ENCODE results near the gene C11orf52.
"Not testable (repeated sequence)": the region's sequence is repeated elsewhere in the genome, so short reads cannot be mapped to it uniquely, and the experiment has no call there.

The C11orf52 gene

DNA sequence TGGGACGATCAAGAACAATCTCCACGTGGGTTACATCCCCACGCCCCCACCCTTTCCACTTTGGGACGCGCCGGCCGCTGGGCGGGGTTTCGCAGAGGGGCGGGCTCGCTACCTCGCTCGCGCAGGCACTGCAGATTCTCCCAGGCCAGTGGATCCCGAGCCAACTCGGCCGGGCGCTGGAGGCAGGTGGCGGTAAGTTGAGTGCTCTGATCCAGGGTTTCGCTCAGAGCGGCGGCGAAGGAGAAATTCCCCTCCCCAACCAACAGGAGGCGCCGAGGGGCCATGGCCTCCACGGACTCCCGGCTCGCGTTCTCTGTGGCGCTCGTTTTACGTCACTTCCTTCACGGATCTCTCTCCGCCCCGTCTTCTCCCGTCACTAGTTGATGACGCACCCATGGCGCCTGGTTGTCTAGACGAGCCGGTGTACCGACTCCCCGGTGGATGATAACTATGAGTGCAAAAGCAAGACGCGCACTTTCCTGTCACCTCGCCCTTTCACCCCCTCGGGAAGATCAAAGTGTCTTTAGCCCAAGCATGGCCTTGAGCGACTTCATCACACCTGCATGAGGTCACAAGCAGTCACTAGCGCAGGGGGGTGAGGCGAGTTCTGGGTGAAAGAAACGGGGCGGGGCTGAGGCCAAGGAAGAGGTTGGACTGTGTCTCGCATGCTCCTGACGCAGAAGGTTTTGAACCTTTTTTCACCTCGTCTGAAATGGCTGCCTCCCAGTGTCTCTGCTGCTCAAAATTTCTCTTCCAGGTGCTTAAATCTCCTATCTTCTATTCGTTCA lies 39.7 kb upstream of the C11orf52 start, which contains the start of the genes CFAP68 and FDXACB1:
CFAP68 (plus strand) TSS at position 693 of the 788 bp plus-strand sequence; CDS start at position 713, 20 bp downstream.
FDXACB1 (minus strand) TSS at position 317 of the 788 bp plus-strand sequence; CDS start at position 284, 33 bp downstream.
- peak within 1 kb of the TSS; percentile 82 for H3K27ac ChIP-seq (ENCODE audit: low read depth, low read length)
- 0 out of 2 replicates have a peak, but pooled peaks cover 11% of the 10 kb centered on the region for H3K79me2 ChIP-seq (ENCODE audit: insufficient read depth, low read length)
- no peaks in the 10 kb centered on the region for H3K36me3 ChIP-seq (ENCODE audit: low read length)
- peak within 1 kb of the TSS; percentile 83 for H3K4me3 ChIP-seq (ENCODE audit: insufficient read depth, low read length, poor library complexity, severe bottlenecking)
- H4K20me1 ChIP-seq (ENCODE audit: low read depth, low read length) = no peaks in the 10 kb centered on the region
- TF ChIP-seq, protein P1, sequence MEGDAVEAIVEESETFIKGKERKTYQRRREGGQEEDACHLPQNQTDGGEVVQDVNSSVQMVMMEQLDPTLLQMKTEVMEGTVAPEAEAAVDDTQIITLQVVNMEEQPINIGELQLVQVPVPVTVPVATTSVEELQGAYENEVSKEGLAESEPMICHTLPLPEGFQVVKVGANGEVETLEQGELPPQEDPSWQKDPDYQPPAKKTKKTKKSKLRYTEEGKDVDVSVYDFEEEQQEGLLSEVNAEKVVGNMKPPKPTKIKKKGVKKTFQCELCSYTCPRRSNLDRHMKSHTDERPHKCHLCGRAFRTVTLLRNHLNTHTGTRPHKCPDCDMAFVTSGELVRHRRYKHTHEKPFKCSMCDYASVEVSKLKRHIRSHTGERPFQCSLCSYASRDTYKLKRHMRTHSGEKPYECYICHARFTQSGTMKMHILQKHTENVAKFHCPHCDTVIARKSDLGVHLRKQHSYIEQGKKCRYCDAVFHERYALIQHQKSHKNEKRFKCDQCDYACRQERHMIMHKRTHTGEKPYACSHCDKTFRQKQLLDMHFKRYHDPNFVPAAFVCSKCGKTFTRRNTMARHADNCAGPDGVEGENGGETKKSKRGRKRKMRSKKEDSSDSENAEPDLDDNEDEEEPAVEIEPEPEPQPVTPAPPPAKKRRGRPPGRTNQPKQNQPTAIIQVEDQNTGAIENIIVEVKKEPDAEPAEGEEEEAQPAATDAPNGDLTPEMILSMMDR (IDR thresholded peaks at IDR 0.05; ENCODE audit: insufficient read depth, low read length, poor library complexity, severe bottlenecking) = peak; percentile 93
- TF ChIP-seq EZH2phosphoT487 (conservative IDR thresholded peaks at IDR 0.05; ENCODE audit: low read length) = no peak
- H3K9ac ChIP-seq (ENCODE audit: low read length) = peak within 1 kb of the TSS; percentile 79
- peaks cover 4% of the 10 kb centered on the region for H3F3A ChIP-seq (ENCODE audit: insufficient read depth)
- no peaks in the 10 kb centered on the region for H3K27me3 ChIP-seq (ENCODE audit: low read length)
- no peaks in the 10 kb centered on the region for H3K9me3 ChIP-seq (ENCODE audit: insufficient read depth, low read length)
- H2AFZ ChIP-seq (ENCODE audit: low read depth, low read length, severe bottlenecking) = peak within 1 kb of the TSS; percentile 87
- peak within 1 kb of the TSS; percentile 95 for H3K4me2 ChIP-seq (ENCODE audit: low read depth, low read length, poor library complexity, severe bottlenecking)
- no peaks in the 10 kb centered on the region for H3K9me2 ChIP-seq (replicated peaks; ENCODE audit: insufficient read depth, low read length)

DNA sequence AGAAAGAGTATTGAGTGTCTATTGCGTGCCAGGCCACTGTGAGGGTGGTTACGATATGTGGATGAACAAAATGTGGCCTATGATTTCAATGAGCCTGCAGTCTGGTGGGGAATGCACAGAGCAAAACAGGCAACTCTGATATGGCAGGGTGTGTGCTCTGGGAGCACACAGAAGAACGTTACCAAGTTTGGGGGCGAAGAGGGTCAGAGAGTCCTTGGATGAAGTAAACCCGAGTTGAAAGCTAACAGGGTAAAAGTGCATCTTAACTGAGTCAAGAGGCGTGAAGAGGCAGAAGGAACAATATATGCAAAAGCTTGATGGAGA lies 39.1 kb upstream of the C11orf52 start:
- Histone ChIP-seq H4K20me1 (ENCODE audit: low read depth, low read length) (no peaks in the 10 kb centered on the region), H3K9me3 (ENCODE audit: insufficient read depth, low read length) (no peaks in the 10 kb centered on the region), H3K36me3 (ENCODE audit: low read length) (no peaks in the 10 kb centered on the region), H3K9me2 (replicated peaks; ENCODE audit: insufficient read depth, low read length) (no peaks in the 10 kb centered on the region), H3K4me2 (ENCODE audit: low read depth, low read length, poor library complexity, severe bottlenecking) (peak overlapping the region; percentile 95), H2AFZ (ENCODE audit: low read depth, low read length, severe bottlenecking) (peak overlapping the region; percentile 87), H3K27me3 (ENCODE audit: low read length) (no peaks in the 10 kb centered on the region), H3K4me3 (ENCODE audit: insufficient read depth, low read length, poor library complexity, severe bottlenecking) (peak overlapping the region; percentile 83), H3K27ac (ENCODE audit: low read depth, low read length) (peak overlapping the region; percentile 82), H3K79me2 (ENCODE audit: insufficient read depth, low read length) (0 out of 2 replicates have a peak, but pooled peaks cover 11% of the 10 kb centered on the region), H3F3A (ENCODE audit: insufficient read depth) (peaks cover 4% of the 10 kb centered on the region), H3K9ac (ENCODE audit: low read length) (peak overlapping the region; percentile 79)
- TF ChIP-seq, protein P1 (IDR thresholded peaks at IDR 0.05; ENCODE audit: insufficient read depth, low read length, poor library complexity, severe bottlenecking) = no peak
- TF ChIP-seq EZH2phosphoT487 (conservative IDR thresholded peaks at IDR 0.05; ENCODE audit: low read length) = no peak

DNA sequence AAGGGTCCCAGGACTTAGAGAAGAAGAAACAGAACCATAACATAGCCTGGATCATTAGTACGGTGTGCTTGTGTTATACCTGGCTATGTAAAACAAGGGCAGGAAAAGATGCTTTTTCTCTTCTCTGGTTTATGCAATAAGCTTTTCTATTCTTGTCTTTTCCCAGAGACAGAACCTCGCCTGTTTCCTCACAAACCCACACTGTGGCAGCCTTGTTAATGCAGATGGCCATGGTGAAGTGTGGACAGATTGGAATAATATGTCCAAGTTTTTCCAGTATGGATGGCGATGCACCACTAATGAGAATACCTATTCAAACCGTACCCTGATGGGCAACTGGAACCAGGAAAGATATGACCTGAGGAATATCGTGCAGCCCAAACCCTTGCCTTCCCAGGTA lies 36.5 kb upstream of the C11orf52 start:
- Histone ChIP-seq H4K20me1 (ENCODE audit: low read depth, low read length) (no peaks in the 10 kb centered on the region), H3K79me2 (ENCODE audit: insufficient read depth, low read length) (0 out of 2 replicates have a peak, but pooled peaks cover 11% of the 10 kb centered on the region), H3K9me3 (ENCODE audit: insufficient read depth, low read length) (no peaks in the 10 kb centered on the region), H2AFZ (ENCODE audit: low read depth, low read length, severe bottlenecking) (no peak overlapping the region), H3K27me3 (ENCODE audit: low read length) (no peaks in the 10 kb centered on the region), H3K36me3 (ENCODE audit: low read length) (no peaks in the 10 kb centered on the region), H3K27ac (ENCODE audit: low read depth, low read length) (no peak overlapping the region), H3K4me2 (ENCODE audit: low read depth, low read length, poor library complexity, severe bottlenecking) (no peak overlapping the region), H3K4me3 (ENCODE audit: insufficient read depth, low read length, poor library complexity, severe bottlenecking) (no peak overlapping the region), H3K9me2 (replicated peaks; ENCODE audit: insufficient read depth, low read length) (no peaks in the 10 kb centered on the region), H3K9ac (ENCODE audit: low read length) (no peak overlapping the region), H3F3A (ENCODE audit: insufficient read depth) (peaks cover 1% of the 10 kb centered on the region; the same call in 1 of the 2 replicates)
- TF ChIP-seq EZH2phosphoT487 (conservative IDR thresholded peaks at IDR 0.05; ENCODE audit: low read length) = no peak
- TF ChIP-seq, protein P1 (IDR thresholded peaks at IDR 0.05; ENCODE audit: insufficient read depth, low read length, poor library complexity, severe bottlenecking) = no peak

DNA sequence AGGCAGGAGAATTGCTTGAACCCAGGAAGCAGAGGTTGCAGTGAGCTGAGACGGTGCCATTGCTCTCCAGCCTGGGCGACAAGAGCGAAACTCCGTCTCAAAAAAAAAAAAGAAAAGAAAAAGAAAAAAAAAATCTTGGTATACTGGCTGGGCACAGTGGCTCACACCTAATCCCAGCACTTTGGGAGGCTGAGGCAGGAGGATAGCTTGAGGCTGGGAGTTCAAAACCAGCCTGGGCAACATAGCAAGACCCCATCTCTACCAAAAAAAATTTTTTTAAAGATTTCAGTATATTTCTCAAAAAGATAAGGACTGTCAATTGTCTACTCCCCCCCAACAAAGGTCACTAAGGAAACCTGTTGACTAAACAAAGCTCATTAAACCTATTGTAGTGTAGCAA lies 33.7 kb upstream of the C11orf52 start:
- not testable (repeated sequence) for H3K9me2 ChIP-seq (replicated peaks; ENCODE audit: insufficient read depth, low read length); H3K9me3 ChIP-seq (ENCODE audit: insufficient read depth, low read length); H3K4me2 ChIP-seq (ENCODE audit: low read depth, low read length, poor library complexity, severe bottlenecking); H4K20me1 ChIP-seq (ENCODE audit: low read depth, low read length); H3K27me3 ChIP-seq (ENCODE audit: low read length); H3K4me3 ChIP-seq (ENCODE audit: insufficient read depth, low read length, poor library complexity, severe bottlenecking); H3K79me2 ChIP-seq (ENCODE audit: insufficient read depth, low read length); H3K9ac ChIP-seq (ENCODE audit: low read length); H3F3A ChIP-seq (ENCODE audit: insufficient read depth); H3K27ac ChIP-seq (ENCODE audit: low read depth, low read length); H2AFZ ChIP-seq (ENCODE audit: low read depth, low read length, severe bottlenecking); H3K36me3 ChIP-seq (ENCODE audit: low read length)
